ENCODE data around the gene PPAN.

GRCh38 chr19:10096615-10096963 is 9.6 kb upstream of the PPAN start:
- TF ChIP-seq CTCF (conservative IDR thresholded peaks at IDR 0.05) (no peak), ZFX (IDR thresholded peaks at IDR 0.05) (0 out of 2 replicates have a peak, but pooled peaks have one; percentile 35)
